ENCODE results near the gene CPS1. TPM values are rescaled to one million over a fixed set of nuclear protein-coding genes. Genes with fewer than 3 reads are reported as not detected.

Gene CPS1
- total and polyA plus RNA-seq, 2 donors (not counting 3 experiments of a cell fraction or from before 2014, with no cell fraction given) = 0.18 to 0.53 TPM

DNA sequence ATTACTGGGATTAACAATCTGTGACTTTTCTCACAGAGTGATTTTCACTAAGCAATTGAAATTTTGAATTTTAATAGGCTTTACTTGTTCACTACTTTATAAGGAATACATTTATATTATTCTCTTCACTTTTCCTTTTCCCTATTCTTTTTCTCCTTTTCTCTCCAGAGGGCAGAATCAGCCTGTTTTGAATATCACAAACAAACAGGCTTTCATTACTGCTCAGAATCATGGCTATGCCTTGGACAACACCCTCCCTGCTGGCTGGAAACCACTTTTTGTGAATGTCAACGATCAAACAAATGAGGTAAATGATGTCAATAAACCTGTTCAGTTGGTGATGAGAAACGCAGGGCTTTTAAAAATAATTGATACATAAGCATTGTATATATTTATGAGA is 35.3 kb downstream of the CPS1 start:
- dilution Hi-C loops (cut with MboI; ENCODE audit: extremely low pct_ligation_motif_present, low sequenced_read_pairs) (no loop called here), intact Hi-C loops (cut with micrococcal nuclease) (no loop called here)
- no peak overlapping the region for H3K27ac ChIP-seq (ENCODE audit: insufficient read depth, low read depth, low read length)
- POLR2A ChIA-PET = no interaction called here
- no peaks in the 10 kb centered on the region for H3K9me3 ChIP-seq (replicated peaks; ENCODE audit: control insufficient read depth, insufficient read depth, low read length)
- no peaks in the 10 kb centered on the region for H3K79me2 ChIP-seq (ENCODE audit: control insufficient read depth, insufficient read depth, low read length)
- H4K20me1 ChIP-seq (replicated peaks; ENCODE audit: control insufficient read depth, extremely low read depth, insufficient read depth, low read length) = no peaks in the 10 kb centered on the region
- H3K4me3 ChIP-seq (replicated peaks in 1 of 3; ENCODE audit: insufficient read depth in 1 of 3, low read depth in 1 of 3, low read length in 3 of 3) = no peak overlapping the region
- no peak overlapping the region for H3K9ac ChIP-seq (replicated peaks; ENCODE audit: extremely low read depth, insufficient read depth, low read length)
- BruUV-seq (replicated peaks) = no TSS peak
- no peaks in the 10 kb centered on the region for H3K9me1 ChIP-seq (replicated peaks; ENCODE audit: control insufficient read depth, extremely low read depth, insufficient read depth, low read length)
- no peak for DNase-seq (ENCODE audit: low read depth, low spot score)
- H3K27me3 ChIP-seq (ENCODE audit: control insufficient read depth in 2 of 2, insufficient read depth in 2 of 2, low read length in 2 of 2) = peaks cover 0 to 2% of the 10 kb centered on the region in 2 experiments
- no peaks in the 10 kb centered on the region for H3K36me3 ChIP-seq (ENCODE audit: control insufficient read depth in 2 of 2, extremely low read depth in 1 of 2, insufficient read depth in 2 of 2, low read length in 2 of 2)
- FAIRE-seq = no peak
- TF ChIP-seq CTCF (IDR thresholded peaks at IDR 0.05; ENCODE audit: extremely low read depth in 1 of 2, insufficient read depth in 1 of 2, low read depth in 1 of 2, low read length in 2 of 2) = no peak
- TF ChIP-seq MYC (IDR thresholded peaks at IDR 0.05; ENCODE audit: low read depth, low read length) = no peak
- TF ChIP-seq GATA2 (IDR thresholded peaks at IDR 0.05; ENCODE audit: insufficient read depth, insufficient read length, low read depth, low read length) = no peak
- no peak for TF ChIP-seq EZH2 (IDR thresholded peaks at IDR 0.05; ENCODE audit: borderline replicate concordance, low read depth, low read length, severe bottlenecking)
- TF ChIP-seq POLR2A (IDR thresholded peaks at IDR 0.05; ENCODE audit: low read depth, low read length) = no peak
- TF ChIP-seq FOS (IDR thresholded peaks at IDR 0.05; ENCODE audit: borderline replicate concordance, insufficient read depth, low read length) = no peak
- TF ChIP-seq, protein P1, sequence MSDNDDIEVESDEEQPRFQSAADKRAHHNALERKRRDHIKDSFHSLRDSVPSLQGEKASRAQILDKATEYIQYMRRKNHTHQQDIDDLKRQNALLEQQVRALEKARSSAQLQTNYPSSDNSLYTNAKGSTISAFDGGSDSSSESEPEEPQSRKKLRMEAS (IDR thresholded peaks at IDR 0.05; ENCODE audit: insufficient read depth, insufficient read length) = no peak
- TF ChIP-seq JUN (IDR thresholded peaks at IDR 0.05; ENCODE audit: borderline replicate concordance, insufficient read depth, insufficient read length, low read depth) = no peak
- no peak for TF ChIP-seq POLR2AphosphoS5 (IDR thresholded peaks at IDR 0.05; ENCODE audit: insufficient read depth, low read depth, low read length)
- no peak overlapping the region for H3K4me2 ChIP-seq (ENCODE audit: insufficient read depth, low read length)
- no peaks in the 10 kb centered on the region for H3K4me1 ChIP-seq (ENCODE audit: control insufficient read depth, extremely low read depth, insufficient read depth, low read length)
- no peak overlapping the region for H2AFZ ChIP-seq (ENCODE audit: low read depth, low read length)
- CTCF ChIA-PET = no interaction called here
